Measurements from ENCODE around the gene WNT8A.

WNT8A gene

GRCh38 chr5:138139781-138140090, 55.9 kb downstream of the WNT8A start:
- Mint-ChIP-seq H3K4me3 (no peak overlapping the region), H3K27me3 (peaks cover 3% of the 10 kb centered on the region), H3K4me1 (peaks cover 2% of the 10 kb centered on the region), H3K36me3 (no peaks in the 10 kb centered on the region), H3K27ac (no peak overlapping the region), H3K9me3 (no peaks in the 10 kb centered on the region)
- DNase-seq (ENCODE audit: low spot score in 2 of 2) (no peak), ATAC-seq (ENCODE audit: low read depth) (no peak)

GRCh38 chr5:138140268-138140667, 56.4 kb downstream of the WNT8A start:
- no peak overlapping the region for H3K4me3 Mint-ChIP-seq
- H3K27ac Mint-ChIP-seq = no peak overlapping the region
- H3K27me3 Mint-ChIP-seq = peaks cover 3% of the 10 kb centered on the region
- H3K36me3 Mint-ChIP-seq = no peaks in the 10 kb centered on the region
- H3K9me3 Mint-ChIP-seq = no peaks in the 10 kb centered on the region
- DNase-seq (ENCODE audit: low spot score in 2 of 2) (no peak), ATAC-seq (ENCODE audit: low read depth) (no peak)
- H3K4me1 Mint-ChIP-seq = peaks cover 2% of the 10 kb centered on the region
